GM12874 (cell line): ENCODE measurements around the gene KIF27.

Source experiments
- CTCF ChIP-seq: IDR thresholded peaks from 2 replicates; pipeline ENCODE4 v1.5.1; 2011; ENCODE audit warnings: low read depth, mild to moderate bottlenecking, control low read depth, low read length, moderate library complexity; ENCODE audit not compliant: insufficient read depth

Gene KIF27

GRCh38 chr9:83936523-83936922 is 15.3 kb upstream of the KIF27 start:
- TF ChIP-seq CTCF: no peak

GRCh38 chr9:83935276-83935935 is 14.2 kb upstream of the KIF27 start:
- TF ChIP-seq CTCF: no peak

- TF ChIP-seq CTCF: no peak
These were observed 13.5 kb upstream of the KIF27 start for GRCh38 chr9:83934569-83935275.

- TF ChIP-seq CTCF: no peak
These were observed 12.6 kb upstream of the KIF27 start for GRCh38 chr9:83933790-83934189.

GRCh38 chr9:83932851-83933250 is 11.6 kb upstream of the KIF27 start:
- TF ChIP-seq CTCF: no peak

GRCh38 chr9:83932011-83932410 is 10.8 kb upstream of the KIF27 start:
- TF ChIP-seq CTCF: no peak

GRCh38 chr9:83930881-83931280 is 9.6 kb upstream of the KIF27 start:
- TF ChIP-seq CTCF: no peak
